Natural killer cell (primary cell): Measurements from ENCODE around the gene CHFR. TPM values are rescaled to one million over a fixed set of nuclear protein-coding genes. Genes with fewer than 3 reads are reported as not detected.

Experiments used
- ATAC-seq, 3 donors: fragments of 150-1000 bp in 2 of 3; fragments of 200-7000 bp in 1 of 3; cut with Tn5 transposase; 1 replicate in 1 of 3; 2 replicates in 2 of 3; pipeline ENCODE4 v1.10.0; 2021; ENCODE audit warnings: mild to moderate bottlenecking in 2 of 3, moderate library complexity in 2 of 3
- DNase-seq, 2 donors: peaks; one replicate each; pipeline versions ENCODE4 v3.0.0 to v3.0.0-alpha.2; 2013 to 2021; ENCODE audit warnings: mixed read lengths in 1 of 2
- H3K27ac ChIP-seq: one replicate; pipeline ENCODE4 v1.5.1; 2013; ENCODE audit warnings: mild to moderate bottlenecking, low read length
- H3K27me3 ChIP-seq: one replicate; pipeline ENCODE4 v1.6.1; 2013; ENCODE audit warnings: low read length; ENCODE audit not compliant: control insufficient read depth, insufficient read depth
- H3K36me3 ChIP-seq: one replicate; pipeline ENCODE4 v1.6.1; 2013; ENCODE audit warnings: low read length; ENCODE audit not compliant: control insufficient read depth, insufficient read depth
- H3K4me1 ChIP-seq: one replicate; pipeline ENCODE4 v1.6.1; 2013; ENCODE audit warnings: low read length; ENCODE audit not compliant: control insufficient read depth, insufficient read depth
- H3K4me3 ChIP-seq: one replicate; pipeline ENCODE4 v1.5.1; 2013; ENCODE audit warnings: low read length
- H3K9me3 ChIP-seq: one replicate; pipeline ENCODE4 v1.6.1; 2013; ENCODE audit warnings: low read length; ENCODE audit not compliant: control insufficient read depth, insufficient read depth
- H3K27ac Mint-ChIP-seq, 2 donors: one replicate each; pipeline ENCODE4 v1.8.0; 2022; ENCODE audit warnings: mild to moderate bottlenecking in 2 of 2, mixed read lengths in 2 of 2, moderate library complexity in 1 of 2
- H3K27me3 Mint-ChIP-seq, 2 donors: one replicate each; pipeline ENCODE4 v1.8.0; 2022; ENCODE audit warnings: low read depth in 2 of 2, mixed read lengths in 2 of 2
- H3K36me3 Mint-ChIP-seq: one replicate; pipeline ENCODE4 v1.8.0; 2022; ENCODE audit warnings: mixed read lengths
- H3K4me1 Mint-ChIP-seq, 2 donors: one replicate each; pipeline ENCODE4 v1.8.0; 2022; ENCODE audit warnings: mixed read lengths in 2 of 2
- H3K4me3 Mint-ChIP-seq: one replicate; pipeline ENCODE4 v1.8.0; 2022; ENCODE audit warnings: mild to moderate bottlenecking, moderate library complexity, mixed read lengths
- H3K9me3 Mint-ChIP-seq, 2 donors: one replicate each; pipeline ENCODE4 v1.8.0; 2022; ENCODE audit warnings: mixed read lengths in 2 of 2
- CTCF ChIP-seq: fragments of 200-600 bp; IDR thresholded peaks from one replicate; pipeline ENCODE4 v1.8.0; 2022; ENCODE audit warnings: antibody characterized with exemption
- WGBS: methylation state at CpG from one replicate; pipeline ENCODE4 v1.1.7; 2013; ENCODE audit warnings: missing lambda C conversion rate; ENCODE audit not compliant: insufficient coverage; 5-methylcytosine and 5-hydroxymethylcytosine counted together
- intact Hi-C: fragments of 100-400 bp; cut with micrococcal nuclease; formaldehyde crosslinking; loops from one replicate; pipeline ENCODE4 v1.14.2; 2022
- total RNA-seq, 4 donors: library from RNA; stranded (reverse); fragments of 120-200 nt in 1 of 4; gene quantifications; one replicate each; pipeline versions ENCODE4 v1.2.3 to v1.2.4, GENCODE V29; 2013 to 2022

CHFR gene
- total RNA-seq, 3 donors from 2014 or later (not counting 1 experiment from before 2014, with no cell fraction given) = 161 to 170 (median 168) TPM

GRCh38 chr12:132922676-132923075, 35.3 kb upstream of the CHFR start:
- H3K27ac Mint-ChIP-seq = no peak overlapping the region
- H3K4me1 Mint-ChIP-seq = no peaks in the 10 kb centered on the region
- no peak overlapping the region for H3K4me3 Mint-ChIP-seq
- H3K27me3 Mint-ChIP-seq = no peaks in the 10 kb centered on the region
- intact Hi-C loops = no loop called here
- 92% methylated on average over 4 of the region's 4 CpGs for WGBS
- DNase-seq (no peak), ATAC-seq (no peak)
- H3K36me3 ChIP-seq = no peaks in the 10 kb centered on the region
- TF ChIP-seq CTCF = no peak
- H3K9me3 ChIP-seq = peaks cover 77% of the 10 kb centered on the region
- no peaks in the 10 kb centered on the region for H3K4me1 ChIP-seq
- no peak overlapping the region for H3K4me3 ChIP-seq
- H3K36me3 Mint-ChIP-seq = peaks cover 61% of the 10 kb centered on the region
- no peak overlapping the region for H3K27ac ChIP-seq
- H3K9me3 Mint-ChIP-seq = peaks cover 19 to 43% of the 10 kb centered on the region in 2 donors
- no peaks in the 10 kb centered on the region for H3K27me3 ChIP-seq

GRCh38 chr12:132921685-132922084, 34.3 kb upstream of the CHFR start:
- Mint-ChIP-seq H3K27ac (no peak overlapping the region), H3K4me1 (no peaks in the 10 kb centered on the region), H3K27me3 (no peaks in the 10 kb centered on the region), H3K9me3 (peaks cover 19 to 41% of the 10 kb centered on the region in 2 donors), H3K4me3 (no peak overlapping the region), H3K36me3 (peaks cover 57% of the 10 kb centered on the region)
- H3K27ac ChIP-seq = no peak overlapping the region
- no peak overlapping the region for H3K4me3 ChIP-seq
- H3K4me1 ChIP-seq = no peaks in the 10 kb centered on the region
- DNase-seq (no peak), ATAC-seq (no peak)
- 93% methylated on average over 9 of the region's 9 CpGs for WGBS
- H3K36me3 ChIP-seq = no peaks in the 10 kb centered on the region
- TF ChIP-seq CTCF = no peak
- intact Hi-C loops = no loop called here
- H3K27me3 ChIP-seq = no peaks in the 10 kb centered on the region
- peaks cover 81% of the 10 kb centered on the region for H3K9me3 ChIP-seq

- Histone ChIP-seq H3K9me3 (peaks cover 68% of the 10 kb centered on the region), H3K4me3 (no peak overlapping the region), H3K4me1 (no peaks in the 10 kb centered on the region), H3K36me3 (no peaks in the 10 kb centered on the region), H3K27ac (no peak overlapping the region), H3K27me3 (no peaks in the 10 kb centered on the region)
- no peak for TF ChIP-seq CTCF
- no peak overlapping the region for H3K4me3 Mint-ChIP-seq
- 98% methylated on average over 6 of the region's 6 CpGs for WGBS
- H3K4me1 Mint-ChIP-seq = no peaks in the 10 kb centered on the region
- DNase-seq (no peak), ATAC-seq (no peak)
- peaks cover 45% of the 10 kb centered on the region for H3K36me3 Mint-ChIP-seq
- no peaks in the 10 kb centered on the region for H3K27me3 Mint-ChIP-seq
- H3K9me3 Mint-ChIP-seq = peaks cover 10 to 30% of the 10 kb centered on the region in 2 donors
- H3K27ac Mint-ChIP-seq = no peak overlapping the region
- intact Hi-C loops = no loop called here
Observed at GRCh38 chr12:132918680-132919079, 31.3 kb upstream of the CHFR start.

GRCh38 chr12:132909030-132909368, 21.6 kb upstream of the CHFR start:
- H3K4me1 ChIP-seq = peaks cover 22% of the 10 kb centered on the region
- peak overlapping the region; percentile 68 for H3K4me3 ChIP-seq
- ATAC-seq = no peak
- H3K27ac Mint-ChIP-seq = peak overlapping the region; percentile 83 to 96
- H3K27me3 Mint-ChIP-seq = peaks cover 0 to 10% of the 10 kb centered on the region in 2 donors
- peak overlapping the region; percentile 85 for H3K4me3 Mint-ChIP-seq
- intact Hi-C loops = loop anchor here (2.0 kb wide), 1 partner anchor 48 kb away; the partner anchor contains the start of gene ZNF605
- H3K9me3 ChIP-seq = peaks cover 17% of the 10 kb centered on the region
- no peaks in the 10 kb centered on the region for H3K36me3 ChIP-seq
- H3K27ac ChIP-seq = peak overlapping the region; percentile 89
- no peak for TF ChIP-seq CTCF
- DNase-seq = no peak
- peaks cover 8% of the 10 kb centered on the region for H3K27me3 ChIP-seq
- 2% methylated on average over 21 of the region's 22 CpGs for WGBS
- H3K4me1 Mint-ChIP-seq = peaks cover 0 to 14% of the 10 kb centered on the region in 2 donors
- H3K36me3 Mint-ChIP-seq = peaks cover 13% of the 10 kb centered on the region
- H3K9me3 Mint-ChIP-seq = peaks cover 4 to 7% of the 10 kb centered on the region in 2 donors
